HG02759 (cell line): ENCODE measurements around the gene TMEM33.
A peak's percentile ranks its signal among the peaks of the same experiment; 100 is the strongest.
"Not testable (repeated sequence)": the region's sequence is repeated elsewhere in the genome, so short reads cannot be mapped to it uniquely, and the experiment has no call there.

Experiments
- ATAC-seq: cut with Tn5 transposase; IDR thresholded peaks from one replicate; pipeline ENCODE4 v1.9.1; 2021; ENCODE audit warnings: mild to moderate bottlenecking, moderate library complexity; ENCODE audit not compliant: unreplicated experiment

Gene TMEM33

GRCh38 chr4:41934901-41935651 is at the start of gene TMEM33:
TSS of gene TMEM33 (plus strand) at chr4:41935429. CDS start at chr4:41935485, 56 bp downstream.
- ATAC-seq: peak; percentile 92

GRCh38 chr4:41885456-41885855 is 49.8 kb upstream of the TMEM33 start:
- no peak for ATAC-seq

- ATAC-seq: no peak
Observed at GRCh38 chr4:41887277-41887676, 48.0 kb upstream of the TMEM33 start.

- no peak for ATAC-seq
Observed at GRCh38 chr4:41887821-41888686, 47.2 kb upstream of the TMEM33 start.

- ATAC-seq: no peak
Observed at GRCh38 chr4:41888687-41889074, 46.5 kb upstream of the TMEM33 start.

- ATAC-seq: no peak
Observed at GRCh38 chr4:41889317-41889716, 45.9 kb upstream of the TMEM33 start.

GRCh38 chr4:41890085-41890484 is 45.1 kb upstream of the TMEM33 start:
- ATAC-seq: no peak

GRCh38 chr4:41896648-41897047 is 38.6 kb upstream of the TMEM33 start:
- ATAC-seq: no peak

- no peak for ATAC-seq
Observed at GRCh38 chr4:41897698-41898097, 37.5 kb upstream of the TMEM33 start.

GRCh38 chr4:41909136-41909535 is 26.1 kb upstream of the TMEM33 start:
- ATAC-seq: not testable (repeated sequence)

- no peak for ATAC-seq
Observed at GRCh38 chr4:41912546-41912945, 22.7 kb upstream of the TMEM33 start.

- ATAC-seq: no peak
Observed at GRCh38 chr4:41913509-41913908, 21.7 kb upstream of the TMEM33 start.

- no peak for ATAC-seq
Observed at GRCh38 chr4:41918278-41918677, 17.0 kb upstream of the TMEM33 start.

GRCh38 chr4:41920416-41920815 is 14.8 kb upstream of the TMEM33 start:
- not testable (repeated sequence) for ATAC-seq

GRCh38 chr4:41921476-41921875 is 13.8 kb upstream of the TMEM33 start:
- no peak for ATAC-seq

- ATAC-seq: no peak
Observed at GRCh38 chr4:41927796-41928499, 7.3 kb upstream of the TMEM33 start.

- ATAC-seq: no peak
Observed at GRCh38 chr4:41930139-41930831, 4.9 kb upstream of the TMEM33 start.

- ATAC-seq: no peak
Observed at GRCh38 chr4:41932988-41933387, 2.2 kb upstream of the TMEM33 start.

GRCh38 chr4:41933997-41934503 is 1.2 kb upstream of the TMEM33 start:
- ATAC-seq: no peak

- ATAC-seq: no peak
Observed at GRCh38 chr4:41934514-41934900, 722 bp upstream of the TMEM33 start.

- peak; percentile 18 for ATAC-seq
Observed at GRCh38 chr4:41935652-41936021, 408 bp downstream of the TMEM33 start.
